Measurements from ENCODE around the gene NCOA1.
A peak's percentile ranks its signal among the peaks of the same experiment; 100 is the strongest.
"Not testable (repeated sequence)": the region's sequence is repeated elsewhere in the genome, so short reads cannot be mapped to it uniquely, and the experiment has no call there.

The NCOA1 gene

DNA sequence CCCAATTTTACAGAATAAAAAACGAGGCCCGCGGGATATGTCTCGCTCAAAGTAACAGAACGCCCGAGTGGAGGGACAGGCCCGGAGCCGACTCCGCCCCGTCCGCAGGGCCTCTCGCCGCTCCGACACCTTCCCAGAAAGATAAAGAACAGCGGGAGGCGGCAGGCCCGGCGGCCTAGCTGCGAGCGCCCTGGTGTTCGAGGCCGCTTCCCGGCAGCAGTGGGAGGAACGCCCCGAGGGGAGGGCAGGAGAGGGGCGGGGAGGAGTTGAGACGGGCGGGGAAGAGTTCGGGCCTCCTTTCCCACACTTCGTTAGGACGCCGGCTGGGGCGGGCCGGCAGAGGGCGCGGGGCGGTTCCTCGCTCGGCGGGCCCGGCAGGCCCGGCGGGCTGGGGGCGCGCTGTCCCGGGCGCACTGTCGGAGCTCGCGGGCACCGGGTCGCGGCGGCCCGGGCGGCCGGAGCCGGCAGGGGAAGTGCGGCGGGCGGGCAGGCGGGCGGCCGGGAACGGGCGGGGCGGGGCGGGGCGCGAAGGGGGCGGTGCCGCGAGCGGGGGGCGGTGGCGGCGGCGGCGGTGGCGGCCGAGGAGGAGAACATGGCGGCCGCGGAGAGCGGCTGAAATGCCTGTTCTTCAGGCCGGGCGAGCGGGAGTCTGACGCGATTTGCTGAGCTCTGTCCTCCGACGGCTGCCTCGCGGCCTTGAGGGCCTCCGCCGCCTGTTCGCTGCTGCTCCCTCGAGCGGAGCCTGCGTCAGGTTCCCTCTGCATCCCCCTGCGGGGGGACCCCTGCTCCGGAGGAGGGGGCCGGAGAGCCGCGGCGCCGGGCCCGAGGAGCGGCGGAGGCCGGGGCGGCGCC, at the start of gene NCOA1:
NCOA1 (plus strand) TSS at position 565 of the 852 bp plus-strand sequence. CDS start 167,424 bp downstream, outside the sequence.
- peak; percentile 94 for DNase-seq (ENCODE audit: low spot score)

DNA sequence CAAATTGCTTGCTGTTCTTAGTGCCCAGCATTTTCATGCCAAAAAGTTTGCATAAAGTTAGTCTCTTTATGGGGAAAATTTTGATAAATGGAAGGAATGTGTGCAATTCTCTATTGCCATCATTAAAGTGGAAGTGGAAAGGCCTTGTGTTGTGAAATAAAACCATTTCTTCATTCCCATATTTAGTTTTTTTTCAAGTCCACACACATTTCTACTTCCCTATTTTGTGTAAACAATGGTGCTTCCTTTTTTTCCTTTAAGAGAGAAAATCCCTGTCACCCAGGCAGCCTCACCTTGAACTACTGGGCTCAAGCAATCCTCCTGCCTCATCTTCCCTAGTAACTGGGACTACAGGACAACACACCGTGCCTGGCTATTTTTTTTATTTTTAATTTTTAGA, 42.3 kb upstream of the NCOA1 start:
- DNase-seq (ENCODE audit: low spot score): no peak

DNA sequence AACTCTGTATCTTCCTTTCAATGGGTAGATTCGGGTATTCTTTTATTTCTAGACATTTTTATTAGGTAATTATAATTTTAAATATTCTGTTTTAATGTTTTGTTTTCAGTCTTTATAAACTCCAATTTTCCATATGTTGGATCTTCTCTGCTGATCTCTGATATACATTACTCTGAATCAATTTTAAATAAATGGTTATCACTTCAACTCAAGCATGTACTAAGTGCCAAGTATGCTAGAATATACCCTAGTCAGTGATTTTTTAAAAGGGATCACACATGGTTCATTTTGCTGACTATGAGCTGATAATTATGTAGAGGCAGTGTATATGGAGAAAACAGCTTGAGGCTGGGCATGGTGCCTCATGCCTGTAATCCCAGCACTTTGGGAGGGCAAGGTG, 41.7 kb upstream of the NCOA1 start:
- no peak for DNase-seq (ENCODE audit: low spot score)

DNA sequence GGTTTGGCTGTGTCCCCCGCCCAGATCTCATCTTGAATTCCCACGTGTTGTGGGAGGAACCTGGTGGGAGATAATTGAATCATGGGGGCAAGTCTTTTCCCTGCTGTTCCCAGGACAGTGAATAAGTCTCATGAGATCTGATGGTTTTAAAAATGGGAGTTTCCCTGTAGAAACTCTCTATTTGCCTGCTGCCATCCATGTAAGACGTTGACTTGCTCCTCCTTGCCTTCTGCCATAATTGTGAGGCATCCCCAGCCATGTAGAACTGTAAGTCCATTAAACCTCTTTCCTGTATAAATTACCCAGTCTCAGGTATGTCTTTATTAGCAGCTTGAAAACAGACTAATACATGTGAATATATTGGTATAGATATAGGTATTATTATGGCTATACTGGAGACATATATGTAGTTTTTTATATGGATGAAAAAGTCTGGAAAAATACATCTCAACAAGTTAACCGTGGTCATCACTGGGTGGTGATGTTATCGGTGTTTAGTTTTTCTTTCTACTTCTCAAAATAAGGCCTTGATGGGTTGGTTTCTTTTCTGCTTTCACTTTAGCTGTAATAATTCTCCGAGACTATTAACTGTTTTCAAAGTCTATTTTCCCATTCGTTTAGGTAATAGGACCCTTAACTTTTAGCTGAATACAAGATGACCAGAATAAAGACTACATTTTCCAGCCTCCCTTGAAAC, 39.1 kb upstream of the NCOA1 start:
- no peak for DNase-seq (ENCODE audit: low spot score)

DNA sequence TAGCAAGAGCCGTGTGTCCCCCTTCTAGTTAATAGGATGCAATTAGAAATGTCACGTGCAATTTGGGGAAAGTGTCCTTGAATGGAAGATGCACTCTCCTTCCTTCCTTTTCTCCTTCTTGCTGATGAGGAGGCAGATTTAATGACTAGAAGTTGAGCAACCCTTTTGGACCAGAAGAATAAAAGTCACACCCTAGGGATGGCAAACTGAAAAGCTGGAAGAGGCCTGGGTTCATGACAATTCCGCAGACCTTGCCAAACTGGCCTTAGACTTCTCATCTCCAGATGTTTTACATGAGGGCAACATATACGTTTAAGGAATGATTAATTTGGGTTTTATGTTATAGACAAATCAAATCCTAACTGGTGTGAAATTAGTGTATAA, 38.6 kb upstream of the NCOA1 start:
- no peak for DNase-seq (ENCODE audit: low spot score)

DNA sequence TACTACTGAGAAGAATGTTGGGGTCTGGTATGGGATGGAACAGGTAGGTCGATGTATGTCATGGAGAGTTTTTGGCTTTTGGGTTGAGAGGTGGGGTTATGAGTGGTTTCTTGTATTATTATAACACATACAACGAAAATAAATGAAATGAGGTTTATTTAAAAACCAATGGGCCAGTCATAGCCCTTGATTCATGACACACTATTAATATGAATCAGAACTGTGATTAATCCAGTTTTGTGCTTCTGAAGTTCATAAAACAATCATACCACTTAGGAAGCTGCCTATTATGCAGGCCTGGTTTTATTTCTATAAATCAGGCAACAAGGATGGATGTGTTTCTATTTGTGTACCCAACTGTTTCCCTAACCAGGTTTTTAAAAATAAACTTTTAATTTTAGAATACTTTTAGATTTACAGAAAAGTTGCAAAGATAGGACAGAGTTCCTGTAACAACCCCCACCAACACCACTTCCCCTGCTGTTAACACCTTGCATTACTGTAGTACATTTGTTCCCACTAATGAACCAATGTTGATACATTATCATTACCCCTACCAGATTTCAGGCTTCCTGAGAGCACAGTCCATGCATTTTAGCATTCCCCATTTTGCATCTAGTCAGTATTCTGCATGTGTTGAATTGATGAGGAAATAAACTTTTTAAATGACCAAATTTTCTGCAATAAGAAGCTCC, 37.5 kb upstream of the NCOA1 start:
- no peak for DNase-seq (ENCODE audit: low spot score)

DNA sequence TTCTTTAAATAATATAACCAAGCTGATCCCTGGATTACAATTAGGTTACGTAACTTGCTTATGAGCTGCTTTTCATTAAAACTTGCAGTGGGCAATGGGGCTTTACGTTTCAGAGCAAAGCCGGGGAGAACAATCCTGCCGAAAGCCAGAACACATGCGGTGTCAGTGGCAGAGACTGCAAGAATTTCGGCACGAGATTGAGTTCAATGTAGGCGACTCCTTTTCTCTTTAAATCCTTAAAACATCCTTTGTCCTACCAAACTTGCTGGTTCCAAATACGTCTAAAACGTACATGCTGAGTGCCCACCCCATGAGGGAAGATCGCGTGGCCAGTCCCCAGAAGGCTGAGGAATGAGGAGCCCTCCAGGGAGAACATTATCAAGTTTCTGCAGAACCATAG, 36.8 kb upstream of the NCOA1 start:
- DNase-seq (ENCODE audit: low spot score): no peak

DNA sequence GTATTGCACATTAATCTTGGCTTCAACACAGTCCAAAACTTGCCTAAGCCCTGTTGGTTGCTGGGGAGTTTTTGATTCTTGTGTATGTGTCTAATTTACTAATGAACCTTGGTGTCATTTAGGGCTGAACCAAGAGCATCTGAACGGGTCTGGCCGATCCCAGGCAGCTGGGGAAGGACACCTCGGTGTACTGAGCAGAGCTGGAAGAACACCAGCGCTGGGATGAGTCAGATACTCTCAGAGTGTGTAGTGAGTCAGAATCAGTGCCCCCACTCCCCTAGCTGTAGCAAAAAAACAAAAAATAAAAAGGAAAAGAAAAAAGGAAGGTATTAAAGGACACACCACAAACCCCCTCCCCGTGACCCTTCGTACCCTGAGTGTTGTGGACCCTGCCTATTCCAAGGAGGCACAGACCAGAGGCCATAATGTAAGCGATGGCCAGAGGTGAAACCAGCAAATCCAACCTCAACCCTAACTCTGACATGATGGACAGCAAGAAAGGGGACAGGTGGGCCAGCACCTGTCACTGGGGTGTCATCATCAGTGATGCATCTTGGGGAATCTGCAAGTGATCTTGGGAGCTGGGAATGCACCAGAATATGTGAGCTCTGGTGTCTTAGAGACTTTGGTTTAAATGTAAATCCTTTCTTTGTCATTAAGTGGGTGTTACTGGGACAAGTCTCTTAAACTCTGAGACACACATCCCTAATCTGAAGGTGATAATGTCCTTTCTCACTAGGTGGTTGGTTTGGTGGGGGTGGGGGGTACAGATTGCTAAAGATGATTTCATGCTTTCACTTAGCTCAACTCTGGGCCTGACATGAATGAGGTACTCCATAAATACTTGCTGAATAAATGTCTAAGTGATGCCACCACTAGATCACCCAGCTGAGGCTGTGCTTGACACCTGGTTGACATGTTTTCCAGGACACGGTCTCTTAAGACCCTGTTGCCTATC, 34.2 kb upstream of the NCOA1 start:
- peak; percentile 83 for DNase-seq (ENCODE audit: low spot score)

DNA sequence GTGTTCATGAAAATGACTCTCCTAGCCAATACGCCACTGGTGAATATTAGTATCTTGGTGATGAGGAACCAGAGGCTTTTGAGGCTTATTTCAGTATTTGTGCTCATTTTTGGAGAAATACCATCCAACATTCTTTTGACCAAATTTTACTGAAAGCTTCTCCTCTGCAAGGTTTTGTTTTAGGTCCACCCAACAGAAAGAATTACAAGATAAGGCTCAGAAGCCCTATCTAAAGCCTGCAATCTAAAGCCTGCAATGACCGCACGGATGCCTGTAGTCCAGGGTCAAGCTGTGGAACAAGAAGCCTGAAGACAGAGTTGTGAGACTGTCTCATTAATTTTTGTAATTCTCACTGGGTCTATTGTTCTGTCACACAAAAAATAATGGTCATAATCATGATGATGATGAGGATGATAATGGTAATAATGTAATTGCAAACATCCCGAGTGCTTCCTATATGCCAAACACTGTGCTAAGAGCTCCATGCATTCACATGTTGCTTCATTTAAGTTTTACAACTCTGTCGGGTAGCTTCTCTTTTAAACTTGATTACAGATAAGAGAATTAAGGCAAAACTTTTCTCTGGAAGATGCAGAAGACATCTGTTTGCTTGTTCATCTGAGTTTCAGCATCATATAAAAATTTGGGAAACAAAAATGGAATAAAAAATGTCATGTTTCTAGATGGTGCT, 33.2 kb upstream of the NCOA1 start:
- DNase-seq (ENCODE audit: low spot score): no peak

DNA sequence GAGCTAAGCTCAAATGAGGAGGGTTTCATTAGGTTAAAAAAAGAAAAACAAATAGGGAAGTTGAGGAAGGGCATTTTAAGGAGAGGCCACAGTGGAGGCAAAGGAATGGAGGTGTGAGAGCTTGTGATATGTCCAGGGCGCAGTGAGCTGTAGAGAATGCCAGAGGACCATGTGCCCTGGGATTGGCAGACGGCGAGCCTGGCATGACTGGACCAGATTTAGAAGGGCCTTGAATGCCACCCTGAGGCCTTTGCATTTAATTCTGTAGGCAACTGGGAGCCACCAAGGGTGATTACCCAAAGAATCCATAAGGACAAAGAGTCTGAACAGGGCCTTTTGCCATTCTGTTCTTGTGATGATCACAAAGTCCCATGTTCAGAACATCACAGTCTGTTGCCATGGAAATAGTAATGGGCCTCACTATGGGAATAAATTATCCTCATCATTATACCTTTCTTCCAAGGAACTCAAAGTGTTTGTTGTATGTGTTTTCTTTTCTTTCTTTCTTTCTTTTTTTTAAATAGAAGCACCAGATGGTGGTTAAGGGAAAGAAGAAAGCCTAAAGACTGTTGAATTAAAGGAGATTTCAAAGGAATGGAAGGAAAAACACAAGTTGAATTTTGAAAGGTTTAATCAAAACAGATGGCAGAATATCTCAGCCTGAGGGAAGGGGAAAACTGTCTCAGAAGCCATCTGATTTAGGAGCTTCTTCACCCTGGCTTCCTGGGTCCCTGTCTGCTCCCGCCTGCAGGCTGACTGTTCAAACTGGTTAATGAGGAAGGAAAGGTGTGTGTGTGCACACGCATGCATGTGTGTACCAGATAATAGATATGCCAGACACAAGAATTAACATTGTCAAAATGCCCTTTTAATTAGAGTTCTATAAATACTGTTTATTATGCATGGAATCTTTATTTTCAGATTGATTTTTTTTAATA, 31.6 kb upstream of the NCOA1 start:
- DNase-seq (ENCODE audit: low spot score): no peak

DNA sequence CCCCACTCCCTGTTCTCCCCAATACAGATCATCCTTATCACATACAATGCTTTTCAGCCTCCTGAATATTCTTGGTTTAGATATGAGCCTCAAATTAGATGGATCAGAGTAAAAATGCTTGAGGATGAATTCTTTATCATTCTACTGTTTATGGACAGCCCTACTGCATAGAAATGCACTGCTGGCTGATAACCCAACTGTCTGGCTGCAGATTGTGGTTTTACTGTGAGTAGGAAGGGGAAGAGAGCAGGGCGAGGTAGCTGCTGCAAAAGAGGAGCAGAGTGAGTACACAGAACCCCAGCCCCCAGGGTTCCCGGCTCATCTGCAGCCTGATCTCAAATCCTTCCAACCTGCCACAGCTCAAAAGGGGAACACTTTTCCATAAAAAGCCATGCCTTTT, 29.4 kb upstream of the NCOA1 start:
- no peak for DNase-seq (ENCODE audit: low spot score)

DNA sequence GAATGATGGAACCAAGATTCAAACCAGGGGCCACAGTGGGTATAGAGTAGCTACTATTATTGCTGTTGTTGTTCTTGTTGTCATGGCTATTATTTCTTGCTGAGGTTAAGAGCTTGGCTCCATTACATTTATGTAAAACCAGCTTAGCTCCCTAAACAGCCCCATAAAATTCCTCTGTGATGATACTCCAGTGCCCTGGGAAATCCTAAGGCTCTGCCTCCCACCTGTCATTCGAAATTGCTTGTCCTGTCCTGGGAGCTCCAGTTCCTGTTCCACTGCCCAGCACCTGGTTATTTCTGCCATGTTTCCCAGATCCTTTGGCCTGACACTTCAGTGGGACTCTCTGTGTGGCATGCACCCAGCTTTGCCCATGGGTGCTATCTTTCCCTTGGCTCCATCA, 27.8 kb upstream of the NCOA1 start:
- no peak for DNase-seq (ENCODE audit: low spot score)

DNA sequence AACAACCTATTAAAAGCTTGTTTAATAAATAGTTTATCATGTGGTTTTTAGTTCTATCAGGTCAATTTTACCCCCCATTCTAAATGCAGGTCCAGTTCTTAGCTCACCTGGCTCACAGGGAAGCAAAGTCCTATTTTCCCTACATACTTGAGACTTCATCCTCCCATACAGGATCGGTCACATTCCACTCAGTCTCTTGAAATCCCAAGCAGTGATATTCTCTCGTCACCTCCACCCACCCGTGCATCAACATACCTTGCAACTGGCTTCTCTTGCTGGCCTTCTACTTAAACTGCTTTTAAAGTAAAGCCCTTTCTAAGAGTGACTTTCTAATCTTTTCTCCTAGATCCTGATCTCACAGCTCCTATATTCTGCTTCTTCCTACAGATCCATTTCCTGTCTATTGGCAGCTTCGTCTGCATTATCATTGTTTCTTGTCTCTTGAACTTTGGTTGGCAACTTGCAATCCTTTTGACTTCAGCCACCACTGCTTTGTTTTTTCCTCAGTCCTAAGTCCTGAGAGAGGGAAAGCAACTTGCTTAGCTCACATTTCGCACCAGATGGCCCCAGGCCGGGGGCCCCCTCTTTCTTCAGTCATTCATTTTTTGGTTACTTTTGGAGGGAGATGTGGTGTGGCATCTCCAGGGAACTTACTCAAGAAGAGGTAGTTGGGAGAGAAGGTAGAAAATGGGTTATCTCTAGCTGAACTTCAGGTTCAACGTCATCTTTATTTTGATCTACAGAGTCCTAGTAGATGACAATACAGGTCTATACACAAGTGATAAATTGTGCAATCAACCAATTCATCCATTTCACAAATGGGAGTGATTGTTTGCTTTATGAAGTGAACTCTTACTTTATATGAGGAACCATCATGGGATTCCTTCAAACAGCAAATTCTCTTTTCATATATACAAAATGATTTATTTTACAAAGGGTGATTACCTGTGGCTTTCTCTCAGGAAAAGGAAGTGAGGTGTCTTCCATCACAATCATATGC, 23.9 kb upstream of the NCOA1 start:
- no peak for DNase-seq (ENCODE audit: low spot score)

DNA sequence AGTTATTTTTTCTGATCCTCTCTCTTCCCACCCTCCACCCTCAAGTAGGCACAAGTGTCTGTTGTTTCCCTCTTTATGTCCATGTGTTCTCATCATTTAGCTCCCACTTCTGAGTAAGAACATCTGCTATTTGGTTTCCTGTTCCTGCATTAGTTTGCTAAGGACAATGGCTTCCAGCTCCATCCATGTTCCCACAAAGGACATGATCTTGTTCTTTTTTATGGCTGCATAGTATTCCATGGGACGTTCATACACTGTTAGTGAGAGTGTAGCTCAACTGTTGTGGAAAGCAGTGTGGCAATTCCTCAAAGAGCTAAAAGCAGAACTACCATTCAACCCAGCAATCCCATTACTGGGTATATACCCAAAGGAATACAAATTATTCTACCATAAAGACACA, 22.6 kb upstream of the NCOA1 start:
- DNase-seq (ENCODE audit: low spot score): not testable (repeated sequence)

DNA sequence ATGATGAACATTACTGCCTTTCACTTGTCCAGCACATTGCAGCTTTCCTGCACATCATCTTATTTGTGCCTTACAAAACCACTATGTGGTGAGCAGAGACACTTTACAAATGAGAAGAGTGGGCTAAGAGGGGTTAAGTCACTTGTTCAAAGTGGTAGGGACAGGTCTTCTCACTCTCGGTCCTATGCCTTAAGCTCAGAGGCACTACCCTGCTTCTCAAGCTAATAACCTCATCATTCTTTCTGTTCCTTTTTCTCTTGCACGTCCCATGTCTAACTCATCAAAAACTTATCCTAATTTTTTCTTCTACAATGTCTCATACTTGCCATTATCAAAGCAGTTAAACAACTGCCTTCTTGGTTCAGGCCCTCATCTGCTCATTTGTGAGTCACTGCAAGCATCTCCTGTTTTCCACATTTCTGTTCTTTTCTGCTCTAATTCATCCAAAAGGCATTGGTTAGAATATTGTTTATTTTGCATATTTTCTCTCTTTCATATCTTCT, 21.9 kb upstream of the NCOA1 start:
- no peak for DNase-seq (ENCODE audit: low spot score)

DNA sequence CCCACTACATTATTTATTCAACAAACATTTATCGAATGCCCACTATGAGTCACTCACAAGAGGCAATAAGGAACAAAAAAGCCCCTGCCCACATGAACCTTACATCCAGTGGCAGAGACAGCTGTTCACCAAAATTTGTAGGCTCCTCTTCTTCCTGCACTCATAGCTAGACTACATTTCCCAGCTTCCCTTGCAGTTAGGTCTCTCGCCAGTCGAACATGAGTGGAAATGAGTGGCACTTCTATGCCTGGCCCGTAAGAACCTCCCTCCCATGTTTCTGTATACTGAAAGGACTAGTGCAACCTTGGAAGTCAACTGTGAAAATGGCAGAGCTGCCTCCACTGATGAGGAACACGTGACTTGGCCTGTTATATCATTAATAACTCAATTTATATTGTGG, 19.4 kb upstream of the NCOA1 start:
- DNase-seq (ENCODE audit: low spot score): no peak

DNA sequence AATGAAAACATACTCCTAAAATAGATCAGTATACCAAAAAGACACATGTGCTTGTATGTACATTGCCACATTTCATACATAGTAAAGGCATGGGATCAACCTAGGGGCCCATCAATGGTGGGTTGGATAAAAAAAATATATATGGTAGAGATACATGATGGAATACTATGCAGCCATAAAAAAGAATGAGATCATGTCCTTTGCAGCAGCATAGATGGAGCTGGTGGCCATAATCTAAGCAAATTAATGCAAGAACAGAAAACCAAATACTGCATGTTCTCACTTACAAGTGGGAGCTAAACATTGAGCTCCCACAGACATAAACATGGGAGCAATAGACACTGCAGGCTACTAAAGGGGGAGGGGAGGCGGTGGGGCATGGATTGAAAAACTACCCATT, 18.6 kb upstream of the NCOA1 start:
- no peak for DNase-seq (ENCODE audit: low spot score)

DNA sequence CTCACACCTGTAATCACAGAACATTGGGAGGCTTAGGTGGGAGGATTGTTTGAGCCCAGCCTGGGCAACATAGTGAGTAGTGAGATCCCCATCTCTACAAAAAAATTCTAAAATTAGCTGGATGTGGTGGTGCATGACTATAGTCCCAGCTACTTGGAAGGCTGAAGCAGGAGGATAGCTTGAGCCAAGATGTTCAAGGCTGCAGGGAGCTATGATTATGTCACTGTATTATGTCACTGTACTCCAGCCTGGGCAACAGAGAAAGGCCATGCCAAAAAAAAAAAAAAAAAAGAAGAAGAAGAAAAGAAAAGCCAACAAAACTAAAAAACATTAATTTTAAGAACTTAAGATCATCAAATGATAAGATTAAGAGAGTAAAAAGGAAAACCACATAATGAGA, 17.4 kb upstream of the NCOA1 start:
- no peak for DNase-seq (ENCODE audit: low spot score)

DNA sequence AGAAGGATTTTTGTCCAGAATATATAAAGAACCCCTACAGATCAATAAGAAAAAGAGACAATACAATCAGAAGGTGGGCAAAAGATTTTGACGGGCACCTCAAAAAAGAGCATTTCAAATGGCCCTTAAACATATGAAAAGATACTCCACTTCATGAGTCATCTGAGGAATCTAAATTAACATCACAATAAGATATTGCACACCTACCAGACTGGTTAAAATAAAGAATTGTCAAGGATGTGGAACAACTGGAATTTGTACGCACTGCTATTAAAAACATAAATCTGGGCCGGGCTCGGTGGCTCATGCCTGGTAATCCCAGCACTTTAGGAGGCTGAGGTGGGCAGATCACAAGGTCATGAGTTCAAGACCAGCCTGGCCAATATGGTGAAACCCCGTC, 17.0 kb upstream of the NCOA1 start:
- no peak for DNase-seq (ENCODE audit: low spot score)

Measured in AG08396 (cell line).